Measurements from ENCODE around the gene SEC31B. TPM values are rescaled to one million over a fixed set of nuclear protein-coding genes. Genes with fewer than 3 reads are reported as not detected.

SEC31B gene
- total RNA-seq, 1 experiment from 2014 or later = 6.3 TPM

DNA sequence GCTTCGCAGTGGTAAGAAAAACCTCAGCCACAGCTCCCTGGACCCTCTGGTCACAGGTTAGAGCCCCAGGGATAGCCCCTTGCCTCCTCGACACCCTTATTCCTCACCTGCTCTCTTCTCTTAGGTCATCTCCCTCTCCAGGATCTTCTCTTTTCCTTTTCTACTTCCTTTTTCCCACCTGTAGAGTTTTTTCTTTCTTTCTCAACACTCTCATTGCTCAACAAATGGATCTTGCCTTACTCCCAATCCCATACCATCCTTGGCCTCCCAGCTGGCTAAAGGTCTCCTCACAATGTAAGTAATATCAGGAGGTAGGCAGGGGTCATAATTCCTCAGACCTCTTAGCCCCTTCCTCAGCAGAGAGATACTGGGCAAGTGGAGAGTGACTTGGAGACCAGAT lies 39.7 kb downstream of the SEC31B start:
- no peak overlapping the region for H4K91ac ChIP-seq (ENCODE audit: insufficient read length, low read depth, low read length)
- no peak overlapping the region for H2BK5ac ChIP-seq (ENCODE audit: insufficient read length, low read length)
- H3T11ph ChIP-seq (ENCODE audit: low read length) = no peak overlapping the region
- no peaks in the 10 kb centered on the region for H4K20me1 ChIP-seq (ENCODE audit: control insufficient read depth, insufficient read depth, insufficient read length)
- H3K9me3 Mint-ChIP-seq = 0 out of 5 replicates have a peak, but pooled peaks cover 0 to 3% of the 10 kb centered on the region in 2 experiments
- no peak overlapping the region for H3K14ac ChIP-seq (ENCODE audit: insufficient read depth, low read length)
- H3K23me2 ChIP-seq (ENCODE audit: insufficient read length, low read depth, low read length, poor library complexity, severe bottlenecking) = peaks cover 8% of the 10 kb centered on the region
- H3K27ac Mint-ChIP-seq = no peak overlapping the region
- no peak overlapping the region for H2BK120ac ChIP-seq (ENCODE audit: low read depth, low read length, poor library complexity, severe bottlenecking)
- H3K9me3 ChIP-seq (ENCODE audit: control insufficient read depth, low read depth, low read length) = no peaks in the 10 kb centered on the region
- no peak overlapping the region for H2AFZ ChIP-seq (ENCODE audit: low read length)
- H3K9ac ChIP-seq (ENCODE audit: extremely low read depth, insufficient read length, low read length) = no peak overlapping the region
- no peak overlapping the region for H3K27ac ChIP-seq (ENCODE audit: insufficient read length, low read depth, low read length)
- peaks cover 26 to 29% of the 10 kb centered on the region in 2 experiments for H3K4me1 Mint-ChIP-seq
- no peak overlapping the region for H4K5ac ChIP-seq (ENCODE audit: insufficient read length, low read depth, low read length)
- peaks cover 45% of the 10 kb centered on the region for H3K27me3 ChIP-seq (ENCODE audit: insufficient read depth, low read length)
- no peak overlapping the region for H3K18ac ChIP-seq (ENCODE audit: insufficient read length, low read depth, low read length)
- H3K4me2 ChIP-seq (ENCODE audit: insufficient read depth, insufficient read length, low read length) = no peak overlapping the region
- TF ChIP-seq, protein P1, sequence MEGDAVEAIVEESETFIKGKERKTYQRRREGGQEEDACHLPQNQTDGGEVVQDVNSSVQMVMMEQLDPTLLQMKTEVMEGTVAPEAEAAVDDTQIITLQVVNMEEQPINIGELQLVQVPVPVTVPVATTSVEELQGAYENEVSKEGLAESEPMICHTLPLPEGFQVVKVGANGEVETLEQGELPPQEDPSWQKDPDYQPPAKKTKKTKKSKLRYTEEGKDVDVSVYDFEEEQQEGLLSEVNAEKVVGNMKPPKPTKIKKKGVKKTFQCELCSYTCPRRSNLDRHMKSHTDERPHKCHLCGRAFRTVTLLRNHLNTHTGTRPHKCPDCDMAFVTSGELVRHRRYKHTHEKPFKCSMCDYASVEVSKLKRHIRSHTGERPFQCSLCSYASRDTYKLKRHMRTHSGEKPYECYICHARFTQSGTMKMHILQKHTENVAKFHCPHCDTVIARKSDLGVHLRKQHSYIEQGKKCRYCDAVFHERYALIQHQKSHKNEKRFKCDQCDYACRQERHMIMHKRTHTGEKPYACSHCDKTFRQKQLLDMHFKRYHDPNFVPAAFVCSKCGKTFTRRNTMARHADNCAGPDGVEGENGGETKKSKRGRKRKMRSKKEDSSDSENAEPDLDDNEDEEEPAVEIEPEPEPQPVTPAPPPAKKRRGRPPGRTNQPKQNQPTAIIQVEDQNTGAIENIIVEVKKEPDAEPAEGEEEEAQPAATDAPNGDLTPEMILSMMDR (conservative IDR thresholded peaks at IDR 0.05) = no peak
- H3K56ac ChIP-seq (ENCODE audit: insufficient read length, low read depth, low read length) = no peak overlapping the region
- no peak overlapping the region for H2BK15ac ChIP-seq (ENCODE audit: low read depth, low read length)
- H3K4me3 Mint-ChIP-seq = no peak overlapping the region
- H3K79me1 ChIP-seq (ENCODE audit: insufficient read depth, low read depth, low read length, poor library complexity, severe bottlenecking) = no peaks in the 10 kb centered on the region
- H2BK20ac ChIP-seq (ENCODE audit: low read depth, low read length, poor library complexity, severe bottlenecking) = no peak overlapping the region
- no peak for DNase-seq
- no peak overlapping the region for H2AK5ac ChIP-seq (ENCODE audit: insufficient read length, low read length)
- no peak overlapping the region for H2BK12ac ChIP-seq (ENCODE audit: insufficient read length, low read depth, low read length)
- WGBS (ENCODE audit: extremely low coverage, insufficient read length, low lambda C conversion rate) = no CpG with 5 or more reads among the region's 2 CpGs
- no peaks in the 10 kb centered on the region for H3K79me2 ChIP-seq (ENCODE audit: insufficient read depth, low read length)
- peaks cover 87% of the 10 kb centered on the region for H3K27me3 Mint-ChIP-seq (ENCODE audit: low read depth)
- no peaks in the 10 kb centered on the region; a peak in 1 of 7 replicates for H3K36me3 Mint-ChIP-seq (ENCODE audit: insufficient read depth in 1 of 3, low read depth in 3 of 3)
- no peaks in the 10 kb centered on the region; the same call in none of the 2 replicates for H3K4me1 ChIP-seq (ENCODE audit: insufficient read depth, low read length)
- no peak overlapping the region for H3K23ac ChIP-seq (ENCODE audit: insufficient read length, low read depth, low read length)
- H4K8ac ChIP-seq (replicated peaks; ENCODE audit: insufficient read length, low read depth, low read length) = no peak overlapping the region
- no peak overlapping the region for H3K4ac ChIP-seq (ENCODE audit: low read depth, low read length)
